Progenitor cell of endocrine pancreas (in vitro differentiated cells): ENCODE results near the gene SPATA9. TPM values are rescaled to one million over a fixed set of nuclear protein-coding genes. Genes with fewer than 3 reads are reported as not detected.
A peak's percentile ranks its signal among the peaks of the same experiment; 100 is the strongest.

Experiments
- DNase-seq: peaks from one replicate; pipeline ENCODE4 v3.0.0; 2021; ENCODE audit warnings: low spot score; ENCODE audit not compliant: unreplicated experiment
- H3K27ac Mint-ChIP-seq: 2 replicates; pipeline ENCODE4 v1.8.0; 2021; ENCODE audit warnings: mild to moderate bottlenecking, moderate library complexity, mixed read lengths
- H3K27me3 Mint-ChIP-seq: 2 replicates; pipeline ENCODE4 v1.8.0; 2021; ENCODE audit warnings: mixed read lengths
- H3K36me3 Mint-ChIP-seq: 2 replicates; pipeline ENCODE4 v1.8.0; 2022; ENCODE audit warnings: mixed read lengths; ENCODE audit not compliant: insufficient read depth
- H3K4me1 Mint-ChIP-seq: 2 replicates; pipeline ENCODE4 v1.8.0; 2021; ENCODE audit warnings: low read depth, mixed read lengths
- H3K4me3 Mint-ChIP-seq: 2 replicates; pipeline ENCODE4 v1.8.0; 2021; ENCODE audit warnings: low read depth, mild to moderate bottlenecking, moderate library complexity, mixed read lengths
- H3K9me3 Mint-ChIP-seq: 2 replicates; pipeline ENCODE4 v1.8.0; 2021; ENCODE audit warnings: low read depth, mixed read lengths
- CTCF ChIP-seq: fragments of 200-600 bp; sonication (generic); IDR thresholded peaks from one replicate; pipeline ENCODE4 v1.5.0; 2021; ENCODE audit warnings: antibody characterized with exemption, mild to moderate bottlenecking; ENCODE audit not compliant: unreplicated experiment
- long read RNA-seq: library from polyadenylated mRNA; unstranded; transcript quantifications from one replicate; pipeline ENCODE4 v2.0.0, GENCODE V29; 2020
- total RNA-seq: library from RNA; stranded (reverse); gene quantifications from 2 replicates; pipeline ENCODE4 v1.2.1, GENCODE V29; 2021

Gene SPATA9
- total RNA-seq: 0.82 TPM in 1 of 2 replicates, not detected in the other
- long read RNA-seq: 0 reads

GRCh38 chr5:95682891-95683290 lies at the start of gene SPATA9:
SPATA9 (minus strand) TSS chr5:95682991; CDS start chr5:95682854, 137 bp downstream.
- H3K4me3 Mint-ChIP-seq: no peak within 1 kb of the TSS
- no peaks in the 10 kb centered on the region for H3K27me3 Mint-ChIP-seq
- H3K36me3 Mint-ChIP-seq: no peaks in the 10 kb centered on the region
- DNase-seq: no peak
- H3K4me1 Mint-ChIP-seq: no peaks in the 10 kb centered on the region
- peaks cover 6% of the 10 kb centered on the region for H3K9me3 Mint-ChIP-seq
- no peak for TF ChIP-seq CTCF
- no peak within 1 kb of the TSS for H3K27ac Mint-ChIP-seq

GRCh38 chr5:95731571-95732554 lies 49.1 kb upstream of the SPATA9 start:
- Mint-ChIP-seq H3K4me1 (peaks cover 59% of the 10 kb centered on the region), H3K36me3 (peaks cover 2% of the 10 kb centered on the region), H3K27me3 (no peaks in the 10 kb centered on the region), H3K27ac (peak overlapping the region; percentile 97), H3K9me3 (no peaks in the 10 kb centered on the region), H3K4me3 (peak overlapping the region; percentile 92)
- peak; percentile 44 for DNase-seq
- TF ChIP-seq CTCF: no peak

- H3K27me3 Mint-ChIP-seq: no peaks in the 10 kb centered on the region
- peak; percentile 81 for DNase-seq
- peaks cover 59% of the 10 kb centered on the region for H3K4me1 Mint-ChIP-seq
- H3K27ac Mint-ChIP-seq: peak within 1 kb of the TSS; percentile 97
- H3K9me3 Mint-ChIP-seq: no peaks in the 10 kb centered on the region
- H3K36me3 Mint-ChIP-seq: peaks cover 2% of the 10 kb centered on the region
- H3K4me3 Mint-ChIP-seq: peak within 1 kb of the TSS; percentile 92
- no peak for TF ChIP-seq CTCF
Measured at GRCh38 chr5:95730730-95731570, 48.2 kb upstream of the SPATA9 start, which contains the start of gene RHOBTB3. RHOBTB3 (plus strand) TSS chr5:95731336; CDS start chr5:95731683, 347 bp downstream.

GRCh38 chr5:95730011-95730700 lies 47.4 kb upstream of the SPATA9 start:
- Mint-ChIP-seq H3K4me1 (peaks cover 58% of the 10 kb centered on the region), H3K27ac (peak overlapping the region; percentile 96), H3K27me3 (no peaks in the 10 kb centered on the region), H3K4me3 (peak overlapping the region; percentile 72), H3K36me3 (peaks cover 2% of the 10 kb centered on the region), H3K9me3 (no peaks in the 10 kb centered on the region)
- no peak for TF ChIP-seq CTCF
- DNase-seq: no peak
